ENCODE data around the gene WDTC1. TPM values are rescaled to one million over a fixed set of nuclear protein-coding genes. Genes with fewer than 3 reads are reported as not detected.

WDTC1 gene
- total RNA-seq, 1 experiment from 2014 or later: 20.1 TPM

GRCh38 chr1:27357281-27358037, 123.0 kb downstream of the WDTC1 start (continued):
- TF ChIP-seq, protein P1, sequence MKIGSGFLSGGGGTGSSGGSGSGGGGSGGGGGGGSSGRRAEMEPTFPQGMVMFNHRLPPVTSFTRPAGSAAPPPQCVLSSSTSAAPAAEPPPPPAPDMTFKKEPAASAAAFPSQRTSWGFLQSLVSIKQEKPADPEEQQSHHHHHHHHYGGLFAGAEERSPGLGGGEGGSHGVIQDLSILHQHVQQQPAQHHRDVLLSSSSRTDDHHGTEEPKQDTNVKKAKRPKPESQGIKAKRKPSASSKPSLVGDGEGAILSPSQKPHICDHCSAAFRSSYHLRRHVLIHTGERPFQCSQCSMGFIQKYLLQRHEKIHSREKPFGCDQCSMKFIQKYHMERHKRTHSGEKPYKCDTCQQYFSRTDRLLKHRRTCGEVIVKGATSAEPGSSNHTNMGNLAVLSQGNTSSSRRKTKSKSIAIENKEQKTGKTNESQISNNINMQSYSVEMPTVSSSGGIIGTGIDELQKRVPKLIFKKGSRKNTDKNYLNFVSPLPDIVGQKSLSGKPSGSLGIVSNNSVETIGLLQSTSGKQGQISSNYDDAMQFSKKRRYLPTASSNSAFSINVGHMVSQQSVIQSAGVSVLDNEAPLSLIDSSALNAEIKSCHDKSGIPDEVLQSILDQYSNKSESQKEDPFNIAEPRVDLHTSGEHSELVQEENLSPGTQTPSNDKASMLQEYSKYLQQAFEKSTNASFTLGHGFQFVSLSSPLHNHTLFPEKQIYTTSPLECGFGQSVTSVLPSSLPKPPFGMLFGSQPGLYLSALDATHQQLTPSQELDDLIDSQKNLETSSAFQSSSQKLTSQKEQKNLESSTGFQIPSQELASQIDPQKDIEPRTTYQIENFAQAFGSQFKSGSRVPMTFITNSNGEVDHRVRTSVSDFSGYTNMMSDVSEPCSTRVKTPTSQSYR (CRISPR knock-in tag; IDR thresholded peaks at IDR 0.05): no peak
- no peak for TF ChIP-seq SOX15 (CRISPR knock-in tag; IDR thresholded peaks at IDR 0.05)
- TF ChIP-seq EMX1 (CRISPR knock-in tag; IDR thresholded peaks at IDR 0.05): no peak
- TF ChIP-seq, protein P2, sequence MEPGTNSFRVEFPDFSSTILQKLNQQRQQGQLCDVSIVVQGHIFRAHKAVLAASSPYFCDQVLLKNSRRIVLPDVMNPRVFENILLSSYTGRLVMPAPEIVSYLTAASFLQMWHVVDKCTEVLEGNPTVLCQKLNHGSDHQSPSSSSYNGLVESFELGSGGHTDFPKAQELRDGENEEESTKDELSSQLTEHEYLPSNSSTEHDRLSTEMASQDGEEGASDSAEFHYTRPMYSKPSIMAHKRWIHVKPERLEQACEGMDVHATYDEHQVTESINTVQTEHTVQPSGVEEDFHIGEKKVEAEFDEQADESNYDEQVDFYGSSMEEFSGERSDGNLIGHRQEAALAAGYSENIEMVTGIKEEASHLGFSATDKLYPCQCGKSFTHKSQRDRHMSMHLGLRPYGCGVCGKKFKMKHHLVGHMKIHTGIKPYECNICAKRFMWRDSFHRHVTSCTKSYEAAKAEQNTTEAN (CRISPR knock-in tag; IDR thresholded peaks at IDR 0.05): no peak
- TF ChIP-seq TP53 (CRISPR knock-in tag; IDR thresholded peaks at IDR 0.05): no peak
- TF ChIP-seq SMAD4 (CRISPR knock-in tag; IDR thresholded peaks at IDR 0.05): no peak
- no peak for TF ChIP-seq AFF4 (CRISPR knock-in tag; IDR thresholded peaks at IDR 0.05; ENCODE audit: borderline replicate concordance)
- TF ChIP-seq, protein P3, sequence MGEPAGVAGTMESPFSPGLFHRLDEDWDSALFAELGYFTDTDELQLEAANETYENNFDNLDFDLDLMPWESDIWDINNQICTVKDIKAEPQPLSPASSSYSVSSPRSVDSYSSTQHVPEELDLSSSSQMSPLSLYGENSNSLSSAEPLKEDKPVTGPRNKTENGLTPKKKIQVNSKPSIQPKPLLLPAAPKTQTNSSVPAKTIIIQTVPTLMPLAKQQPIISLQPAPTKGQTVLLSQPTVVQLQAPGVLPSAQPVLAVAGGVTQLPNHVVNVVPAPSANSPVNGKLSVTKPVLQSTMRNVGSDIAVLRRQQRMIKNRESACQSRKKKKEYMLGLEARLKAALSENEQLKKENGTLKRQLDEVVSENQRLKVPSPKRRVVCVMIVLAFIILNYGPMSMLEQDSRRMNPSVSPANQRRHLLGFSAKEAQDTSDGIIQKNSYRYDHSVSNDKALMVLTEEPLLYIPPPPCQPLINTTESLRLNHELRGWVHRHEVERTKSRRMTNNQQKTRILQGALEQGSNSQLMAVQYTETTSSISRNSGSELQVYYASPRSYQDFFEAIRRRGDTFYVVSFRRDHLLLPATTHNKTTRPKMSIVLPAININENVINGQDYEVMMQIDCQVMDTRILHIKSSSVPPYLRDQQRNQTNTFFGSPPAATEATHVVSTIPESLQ (CRISPR knock-in tag; IDR thresholded peaks at IDR 0.05): no peak
- TF ChIP-seq, protein P4, sequence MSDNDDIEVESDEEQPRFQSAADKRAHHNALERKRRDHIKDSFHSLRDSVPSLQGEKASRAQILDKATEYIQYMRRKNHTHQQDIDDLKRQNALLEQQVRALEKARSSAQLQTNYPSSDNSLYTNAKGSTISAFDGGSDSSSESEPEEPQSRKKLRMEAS (CRISPR knock-in tag; IDR thresholded peaks at IDR 0.05): peak; percentile 74
- TF ChIP-seq, protein P5, sequence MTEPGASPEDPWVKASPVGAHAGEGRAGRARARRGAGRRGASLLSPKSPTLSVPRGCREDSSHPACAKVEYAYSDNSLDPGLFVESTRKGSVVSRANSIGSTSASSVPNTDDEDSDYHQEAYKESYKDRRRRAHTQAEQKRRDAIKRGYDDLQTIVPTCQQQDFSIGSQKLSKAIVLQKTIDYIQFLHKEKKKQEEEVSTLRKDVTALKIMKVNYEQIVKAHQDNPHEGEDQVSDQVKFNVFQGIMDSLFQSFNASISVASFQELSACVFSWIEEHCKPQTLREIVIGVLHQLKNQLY (CRISPR knock-in tag; IDR thresholded peaks at IDR 0.05): no peak
- TF ChIP-seq FOXK1 (CRISPR knock-in tag; IDR thresholded peaks at IDR 0.05): peak; percentile 60; the same call in 1 of the 2 replicates
- TF ChIP-seq GTF2I (CRISPR knock-in tag; conservative IDR thresholded peaks at IDR 0.05): no peak
- TF ChIP-seq FOXP1 (CRISPR knock-in tag; IDR thresholded peaks at IDR 0.05; ENCODE audit: borderline replicate concordance): peak; percentile 70; the same call in 1 of the 2 replicates
- TF ChIP-seq ZMAT4 (CRISPR knock-in tag; IDR thresholded peaks at IDR 0.05): no peak
- no peak for TF ChIP-seq GRHL2 (CRISPR knock-in tag; IDR thresholded peaks at IDR 0.05; ENCODE audit: insufficient replicate concordance, severe bottlenecking)
- TF ChIP-seq NFE2L1 (CRISPR knock-in tag; IDR thresholded peaks at IDR 0.05): no peak
- no peak for TF ChIP-seq ELF4 (CRISPR knock-in tag; IDR thresholded peaks at IDR 0.05; ENCODE audit: low read depth)
- TF ChIP-seq, protein P6, sequence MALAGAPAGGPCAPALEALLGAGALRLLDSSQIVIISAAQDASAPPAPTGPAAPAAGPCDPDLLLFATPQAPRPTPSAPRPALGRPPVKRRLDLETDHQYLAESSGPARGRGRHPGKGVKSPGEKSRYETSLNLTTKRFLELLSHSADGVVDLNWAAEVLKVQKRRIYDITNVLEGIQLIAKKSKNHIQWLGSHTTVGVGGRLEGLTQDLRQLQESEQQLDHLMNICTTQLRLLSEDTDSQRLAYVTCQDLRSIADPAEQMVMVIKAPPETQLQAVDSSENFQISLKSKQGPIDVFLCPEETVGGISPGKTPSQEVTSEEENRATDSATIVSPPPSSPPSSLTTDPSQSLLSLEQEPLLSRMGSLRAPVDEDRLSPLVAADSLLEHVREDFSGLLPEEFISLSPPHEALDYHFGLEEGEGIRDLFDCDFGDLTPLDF (CRISPR knock-in tag; IDR thresholded peaks at IDR 0.05): no peak
- no peak for TF ChIP-seq MYBL2 (CRISPR knock-in tag; IDR thresholded peaks at IDR 0.05)
- TF ChIP-seq ZNF671 (CRISPR knock-in tag; IDR thresholded peaks at IDR 0.05): no peak
- TF ChIP-seq, protein P7, sequence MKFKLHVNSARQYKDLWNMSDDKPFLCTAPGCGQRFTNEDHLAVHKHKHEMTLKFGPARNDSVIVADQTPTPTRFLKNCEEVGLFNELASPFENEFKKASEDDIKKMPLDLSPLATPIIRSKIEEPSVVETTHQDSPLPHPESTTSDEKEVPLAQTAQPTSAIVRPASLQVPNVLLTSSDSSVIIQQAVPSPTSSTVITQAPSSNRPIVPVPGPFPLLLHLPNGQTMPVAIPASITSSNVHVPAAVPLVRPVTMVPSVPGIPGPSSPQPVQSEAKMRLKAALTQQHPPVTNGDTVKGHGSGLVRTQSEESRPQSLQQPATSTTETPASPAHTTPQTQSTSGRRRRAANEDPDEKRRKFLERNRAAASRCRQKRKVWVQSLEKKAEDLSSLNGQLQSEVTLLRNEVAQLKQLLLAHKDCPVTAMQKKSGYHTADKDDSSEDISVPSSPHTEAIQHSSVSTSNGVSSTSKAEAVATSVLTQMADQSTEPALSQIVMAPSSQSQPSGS (CRISPR knock-in tag; IDR thresholded peaks at IDR 0.05; ENCODE audit: borderline replicate concordance, low read depth): no peak
- no peak for TF ChIP-seq OVOL2 (CRISPR knock-in tag; IDR thresholded peaks at IDR 0.05; ENCODE audit: borderline replicate concordance)
- no peak for TF ChIP-seq GABPB1 (CRISPR knock-in tag; IDR thresholded peaks at IDR 0.05)
- no peak for TF ChIP-seq JUN (CRISPR knock-in tag; IDR thresholded peaks at IDR 0.05)
- TF ChIP-seq ZNF263 (CRISPR knock-in tag; IDR thresholded peaks at IDR 0.05; ENCODE audit: low read depth): peak; percentile 61; the same call in 1 of the 2 replicates
- peak; percentile 75 for TF ChIP-seq SP1 (CRISPR knock-in tag; conservative IDR thresholded peaks at IDR 0.05)
